H1 (cell line): ENCODE results near the gene CLN3. TPM values are rescaled to one million over a fixed set of nuclear protein-coding genes. Genes with fewer than 3 reads are reported as not detected.
"Not testable (repeated sequence)": the region's sequence is repeated elsewhere in the genome, so short reads cannot be mapped to it uniquely, and the experiment has no call there.

ENCODE experiments used
- CTCF ChIA-PET: fragments of 300-600 bp; sonication (Branson Sonifier 250); formaldehyde crosslinking; loops from one replicate; lab custom pipeline; 2021; ENCODE audit not compliant: partially characterized antibody; lab: Charles Lee
- POLR2A ChIA-PET: fragments of 300-600 bp; sonication (Branson Sonifier 250); formaldehyde crosslinking; loops from one replicate; lab custom pipeline; 2021; ENCODE audit warnings: inconsistent platforms; ENCODE audit not compliant: partially characterized antibody; lab: Charles Lee
- DNase-seq, 2 experiments: peaks; one replicate each; pipeline versions ENCODE4 v3.0.0 to v3.0.0-alpha.2; 2010 to 2022; ENCODE audit warnings: low spot score in 2 of 2, low read depth in 1 of 2, mixed read lengths in 1 of 2
- FAIRE-seq: peaks from 2 replicates; lab custom pipeline; 2011; peaks lifted over from hg19 to GRCh38; lab: Jason Lieb, UNC
- H2AFZ ChIP-seq: 2 replicates; pipeline ENCODE4 v1.8.1; 2012; ENCODE audit warnings: low read length, inconsistent platforms
- H2AK5ac ChIP-seq: 2 replicates; pipeline ENCODE4 v1.6.1; 2013; ENCODE audit warnings: low read depth, low read length
- H2BK120ac ChIP-seq: replicated peaks from 2 replicates; pipeline ENCODE3; 2013; ENCODE audit warnings: low read depth, low read length, inconsistent platforms
- H2BK12ac ChIP-seq: 2 replicates; pipeline ENCODE4 v1.6.1; 2013; ENCODE audit warnings: low read depth, low read length
- H2BK15ac ChIP-seq: 2 replicates; pipeline ENCODE4 v1.6.1; 2013; ENCODE audit warnings: low read length
- H2BK20ac ChIP-seq: 2 replicates; pipeline ENCODE4 v1.6.1; 2013; ENCODE audit warnings: low read length
- H2BK5ac ChIP-seq: 2 replicates; pipeline ENCODE4 v1.6.1; 2013; ENCODE audit warnings: low read depth, low read length
- H3K14ac ChIP-seq: 2 replicates; pipeline ENCODE4 v1.6.1; 2013; ENCODE audit warnings: inconsistent platforms; ENCODE audit not compliant: insufficient read length
- H3K18ac ChIP-seq: 2 replicates; pipeline ENCODE4 v1.6.1; 2013; ENCODE audit warnings: low read length; ENCODE audit errors: extremely low read depth
- H3K23ac ChIP-seq: 2 replicates; pipeline ENCODE4 v1.6.1; 2013; ENCODE audit warnings: inconsistent platforms; ENCODE audit not compliant: insufficient read length
- H3K23me2 ChIP-seq: 2 replicates; pipeline ENCODE4 v1.6.1; 2013; ENCODE audit warnings: low read depth, low read length
- H3K27ac ChIP-seq: 2 replicates; pipeline ENCODE4 v1.6.1; 2011; ENCODE audit warnings: low read depth, low read length, inconsistent platforms
- H3K27me3 ChIP-seq, 4 experiments: replicated peaks in 1 of 4; 1 replicate in 1 of 4; 2 replicates in 3 of 4; pipeline versions ENCODE4 v1.6.1 to v1.8.1; 2011 to 2013; ENCODE audit warnings: low read length in 3 of 4, mild to moderate bottlenecking in 3 of 4, inconsistent platforms in 2 of 4, mixed read lengths in 2 of 4, moderate library complexity in 1 of 4; ENCODE audit not compliant: control insufficient read depth in 3 of 4, insufficient read depth in 3 of 4; ENCODE audit errors: extremely low read depth in 1 of 4
- H3K36me3 ChIP-seq, 4 experiments: 2 replicates each; pipeline versions ENCODE4 v1.6.1 to v1.8.1; 2011 to 2013; ENCODE audit warnings: mild to moderate bottlenecking in 4 of 4, low read length in 3 of 4, moderate library complexity in 2 of 4, control low read depth in 1 of 4, inconsistent platforms in 1 of 4; ENCODE audit not compliant: insufficient read depth in 4 of 4, control insufficient read depth in 2 of 4
- H3K4ac ChIP-seq: replicated peaks from 2 replicates; pipeline ENCODE3; 2013; ENCODE audit warnings: low read length, low read depth, mixed read lengths, inconsistent platforms; ENCODE audit not compliant: insufficient read length
- H3K4me1 ChIP-seq, 4 experiments: replicated peaks in 1 of 4; 1 replicate in 1 of 4; 2 replicates in 3 of 4; pipeline versions ENCODE4 v1.6.1 to v1.8.1; 2011 to 2013; ENCODE audit warnings: low read length in 3 of 4, inconsistent platforms in 2 of 4, mixed read lengths in 1 of 4; ENCODE audit not compliant: insufficient read depth in 4 of 4, control insufficient read depth in 3 of 4
- H3K4me2 ChIP-seq, 2 experiments: 2 replicates each; pipeline versions ENCODE4 v1.6.1 to v1.8.1; 2011 to 2013; ENCODE audit warnings: low read depth in 2 of 2, low read length in 2 of 2, control low read depth in 1 of 2, inconsistent platforms in 1 of 2, mild to moderate bottlenecking in 1 of 2; ENCODE audit not compliant: insufficient read depth in 1 of 2
- H3K4me3 ChIP-seq, 4 experiments: fragments of 200-600, 300-600 bp in 1 of 4; sonication (generic), shearing (Covaris generic), sonication (Bioruptor Twin) in 1 of 4; 2 replicates each; pipeline versions ENCODE4 v1.5.1 to v1.8.1; 2011 to 2016; ENCODE audit warnings: low read length in 4 of 4, low read depth in 3 of 4, control low read depth in 2 of 4, inconsistent platforms in 2 of 4, mild to moderate bottlenecking in 2 of 4, mixed read lengths in 1 of 4, moderate library complexity in 1 of 4; ENCODE audit not compliant: insufficient read depth in 2 of 4; ENCODE audit errors: extremely low read depth in 1 of 4
- H3K56ac ChIP-seq: replicated peaks from 2 replicates; pipeline ENCODE3; 2013; ENCODE audit warnings: low read depth, mild to moderate bottlenecking, mixed read lengths, low read length, inconsistent platforms; ENCODE audit not compliant: insufficient read length
- H3K79me1 ChIP-seq: 2 replicates; pipeline ENCODE4 v1.6.1; 2013; ENCODE audit warnings: low read depth, low read length, control low read depth
- H3K79me2 ChIP-seq, 2 experiments: 2 replicates each; pipeline versions ENCODE4 v1.6.1 to v1.8.1; 2012 to 2013; ENCODE audit warnings: low read length in 2 of 2, mild to moderate bottlenecking in 2 of 2, inconsistent platforms in 1 of 2; ENCODE audit not compliant: insufficient read depth in 2 of 2, control insufficient read depth in 1 of 2
- H3K9ac ChIP-seq, 4 experiments: replicated peaks in 1 of 4; 1 replicate in 1 of 4; 2 replicates in 3 of 4; pipeline versions ENCODE4 v1.6.1 to v1.8.1; 2011 to 2013; ENCODE audit warnings: low read depth in 3 of 4, low read length in 3 of 4, control low read depth in 2 of 4, mild to moderate bottlenecking in 2 of 4, moderate library complexity in 2 of 4, inconsistent platforms in 1 of 4; ENCODE audit errors: extremely low read depth in 1 of 4
- H3K9me3 ChIP-seq, 2 experiments: 2 replicates each; pipeline versions ENCODE4 v1.6.1 to v1.8.1; 2012 to 2013; ENCODE audit warnings: mild to moderate bottlenecking in 2 of 2, moderate library complexity in 2 of 2, control low read depth in 1 of 2, inconsistent platforms in 1 of 2, low read depth in 1 of 2, low read length in 1 of 2, mixed read lengths in 1 of 2; ENCODE audit not compliant: insufficient read depth in 2 of 2
- H4K20me1 ChIP-seq, 2 experiments: replicated peaks in 1 of 2; 2 replicates each; pipeline versions ENCODE3 to v1.8.1; 2011 to 2013; ENCODE audit warnings: inconsistent platforms in 2 of 2, low read length in 2 of 2, mild to moderate bottlenecking in 1 of 2; ENCODE audit not compliant: insufficient read depth in 2 of 2, control insufficient read depth in 1 of 2
- H4K5ac ChIP-seq: 2 replicates; pipeline ENCODE4 v1.6.1; 2013; ENCODE audit warnings: low read length, low read depth, mixed read lengths, inconsistent platforms; ENCODE audit not compliant: insufficient read length
- H4K8ac ChIP-seq: 2 replicates; pipeline ENCODE4 v1.8.0; 2013; ENCODE audit warnings: mild to moderate bottlenecking, moderate library complexity, low read length, inconsistent platforms; ENCODE audit not compliant: insufficient read depth; ENCODE audit errors: extremely low read depth
- H4K91ac ChIP-seq: replicated peaks from 2 replicates; pipeline ENCODE3; 2013; ENCODE audit warnings: low read length, mixed read lengths, inconsistent platforms; ENCODE audit not compliant: insufficient read length
- WGBS, 2 experiments: shearing (Covaris generic) in 1 of 2; methylation state at CpG; one replicate each; pipeline versions ENCODE4 v1.1.6 to v1.1.7; 2013 to 2015; ENCODE audit warnings: low lambda C conversion rate in 2 of 2, mixed read lengths in 2 of 2, inconsistent platforms in 1 of 2, low coverage in 1 of 2, missing lambda C conversion rate in 1 of 2; ENCODE audit not compliant: insufficient replicate concordance in 2 of 2, insufficient coverage in 1 of 2, insufficient read length in 1 of 2; ENCODE audit errors: extremely low coverage in 1 of 2, missing lambda C conversion rate in 1 of 2; 5-methylcytosine and 5-hydroxymethylcytosine counted together
- polyA plus RNA-seq, 7 experiments: library from polyadenylated mRNA; depleted of rRNA in 3 of 7; stranded (reverse) in 5 of 7; unstranded in 2 of 7; fragments of >200 nt in 5 of 7; fragments of 200-250 nt in 2 of 7; gene quantifications; 1 replicate in 5 of 7; 2 replicates in 1 of 7; 4 replicates in 1 of 7; pipeline versions ENCODE4 v1.2.1 to v1.2.3, GENCODE V29; 2011 to 2013; ENCODE audit warnings: missing spikeins in 2 of 7, mixed read lengths in 2 of 7
- total RNA-seq: library from RNA; stranded (reverse); fragmentation: NEBNext Ultra II Directional; extraction: Animal tissue kit (Norgen Biotek cat#: 25700); gene quantifications from 2 replicates; pipeline ENCODE4 v1.2.1, GENCODE V29; 2021

CLN3 gene
- total and polyA plus RNA-seq, 2 of the 8 experiments (the other 6 are each of a cell fraction or from before 2014, with no cell fraction given), result 22.9 to 44.3 TPM

- H3K4me1 ChIP-seq, H3K56ac ChIP-seq, H3K4ac ChIP-seq, H4K91ac ChIP-seq, H3K9me3 ChIP-seq, H3K14ac ChIP-seq, H2BK5ac ChIP-seq, H3K9ac ChIP-seq, FAIRE-seq, H3K79me2 ChIP-seq, H2BK15ac ChIP-seq, H3K4me2 ChIP-seq, H3K23me2 ChIP-seq, DNase-seq, H3K4me3 ChIP-seq, H2BK120ac ChIP-seq, H2AFZ ChIP-seq, H3K27me3 ChIP-seq, H2BK20ac ChIP-seq, H2AK5ac ChIP-seq, POLR2A ChIA-PET, H3K18ac ChIP-seq, H3K23ac ChIP-seq, H4K5ac ChIP-seq, H4K20me1 ChIP-seq, CTCF ChIA-PET, H3K36me3 ChIP-seq, H3K27ac ChIP-seq, H4K8ac ChIP-seq, H2BK12ac ChIP-seq, H3K79me1 ChIP-seq: not testable (repeated sequence)
- WGBS, 2 experiments, result 95% methylated on average over 4 of the region's 29 CpGs; no CpG with 5 or more reads in 1 of the 2 experiments
These were observed 56.5 kb downstream of the CLN3 start for GRCh38 chr16:28435340-28435739.

Other genes starting within 250 kb of the CLN3 start
- 73.9 and 77.4 TPM in 2 replicates for gene SBK1, start 199.5 kb downstream of the CLN3 start, total RNA-seq
- gene SBK1, start 199.5 kb downstream of the CLN3 start, polyA plus RNA-seq (2011; rRNA removed), result 18.2 and 34.8 TPM in 2 replicates
- 1.9 TPM in 2 replicates for gene NPIPB6, start 128.6 kb downstream of the CLN3 start, total RNA-seq
- gene NPIPB6, start 128.6 kb downstream of the CLN3 start, polyA plus RNA-seq (2011; rRNA removed), result 0.69 and 0.83 TPM in 2 replicates
- gene EIF3CL, start 88.2 kb downstream of the CLN3 start, total RNA-seq, result not detected in 2 replicates
- gene EIF3CL, start 88.2 kb downstream of the CLN3 start, polyA plus RNA-seq (2011; rRNA removed), result 208 and 210 TPM in 2 replicates
- gene NPIPB7, start 19.7 kb downstream of the CLN3 start, total RNA-seq, result not detected in 2 replicates
- 0.51 and 0.58 TPM in 2 replicates for gene NPIPB7, start 19.7 kb downstream of the CLN3 start, polyA plus RNA-seq (2011; rRNA removed)
- not detected in 2 replicates for gene APOBR, start 2.6 kb upstream of the CLN3 start, total RNA-seq
- not detected in 2 replicates for gene APOBR, start 2.6 kb upstream of the CLN3 start, polyA plus RNA-seq (2011; rRNA removed)
- not detected in 2 replicates for gene IL27, start 14.8 kb upstream of the CLN3 start, total RNA-seq
- not detected in 2 replicates for gene IL27, start 14.8 kb upstream of the CLN3 start, polyA plus RNA-seq (2011; rRNA removed)
- gene NUPR1, start 46.9 kb upstream of the CLN3 start, total RNA-seq, result 0.20 TPM in 1 of 2 replicates, not detected in the other
- 0.09 and 0.17 TPM in 2 replicates for gene NUPR1, start 46.9 kb upstream of the CLN3 start, polyA plus RNA-seq (2011; rRNA removed)
- gene SGF29, start 61.8 kb upstream of the CLN3 start, total RNA-seq, result 22.7 and 23.2 TPM in 2 replicates
- 3.1 and 5.8 TPM in 2 replicates for gene SGF29, start 61.8 kb upstream of the CLN3 start, polyA plus RNA-seq (2011; rRNA removed)
- 0.23 and 0.35 TPM in 2 replicates for gene SULT1A2, start 105.0 kb upstream of the CLN3 start, total RNA-seq
- 0.29 and 0.44 TPM in 2 replicates for gene SULT1A2, start 105.0 kb upstream of the CLN3 start, polyA plus RNA-seq (2011; rRNA removed)
- gene SULT1A1, start 118.0 kb upstream of the CLN3 start, total RNA-seq, result 3.4 and 4.0 TPM in 2 replicates
- gene SULT1A1, start 118.0 kb upstream of the CLN3 start, polyA plus RNA-seq (2011; rRNA removed), result 2.0 and 2.1 TPM in 2 replicates
- not detected in 2 replicates for gene NPIPB8, start 146.0 kb upstream of the CLN3 start, total RNA-seq
- gene NPIPB8, start 146.0 kb upstream of the CLN3 start, polyA plus RNA-seq (2011; rRNA removed), result 0.05 and 0.09 TPM in 2 replicates
- gene EIF3C, start 219.4 kb upstream of the CLN3 start, total RNA-seq, result 1,250 and 1,276 TPM in 2 replicates
- 672 and 1,053 TPM in 2 replicates for gene EIF3C, start 219.4 kb upstream of the CLN3 start, polyA plus RNA-seq (2011; rRNA removed)